ENCODE data around the gene ABLIM3.
A peak's percentile ranks its signal among the peaks of the same experiment; 100 is the strongest.

Gene ABLIM3

GRCh38 chr5:149141224-149141956 lies at the start of gene ABLIM3:
Gene ABLIM3, plus strand, starts transcription at chr5:149141493. Its CDS starts 603 bp downstream, at chr5:149142096.
- DNase-seq (ENCODE audit: low spot score): peak; percentile 62

- no peak for DNase-seq (ENCODE audit: low spot score)
Observed at GRCh38 chr5:149093625-149094024, 47.7 kb upstream of the ABLIM3 start.

- no peak for DNase-seq (ENCODE audit: low spot score)
Observed at GRCh38 chr5:149094996-149095395, 46.3 kb upstream of the ABLIM3 start.

- no peak for DNase-seq (ENCODE audit: low spot score)
Observed at GRCh38 chr5:149099920-149100319, 41.4 kb upstream of the ABLIM3 start.

GRCh38 chr5:149100331-149100730 lies 41.0 kb upstream of the ABLIM3 start:
- DNase-seq (ENCODE audit: low spot score): no peak

- DNase-seq (ENCODE audit: low spot score): no peak
Observed at GRCh38 chr5:149108651-149109280, 32.5 kb upstream of the ABLIM3 start.

- DNase-seq (ENCODE audit: low spot score): no peak
Observed at GRCh38 chr5:149110406-149110805, 30.9 kb upstream of the ABLIM3 start.

- DNase-seq (ENCODE audit: low spot score): no peak
Observed at GRCh38 chr5:149113669-149114068, 27.6 kb upstream of the ABLIM3 start.

GRCh38 chr5:149114403-149115312 lies 26.6 kb upstream of the ABLIM3 start:
- DNase-seq (ENCODE audit: low spot score): peak; percentile 63

GRCh38 chr5:149117970-149118369 lies 23.3 kb upstream of the ABLIM3 start:
- DNase-seq (ENCODE audit: low spot score): no peak

GRCh38 chr5:149118463-149118862 lies 22.8 kb upstream of the ABLIM3 start:
- DNase-seq (ENCODE audit: low spot score): no peak

- DNase-seq (ENCODE audit: low spot score): no peak
Observed at GRCh38 chr5:149121145-149121544, 20.1 kb upstream of the ABLIM3 start.

GRCh38 chr5:149123211-149123610 lies 18.1 kb upstream of the ABLIM3 start:
- DNase-seq (ENCODE audit: low spot score): no peak

GRCh38 chr5:149125386-149125891 lies 15.9 kb upstream of the ABLIM3 start:
- no peak for DNase-seq (ENCODE audit: low spot score)

- no peak for DNase-seq (ENCODE audit: low spot score)
Observed at GRCh38 chr5:149126906-149127305, 14.4 kb upstream of the ABLIM3 start.

GRCh38 chr5:149127394-149127955 lies 13.8 kb upstream of the ABLIM3 start:
- DNase-seq (ENCODE audit: low spot score): no peak

- DNase-seq (ENCODE audit: low spot score): peak; percentile 9
Observed at GRCh38 chr5:149128023-149128875, 13.0 kb upstream of the ABLIM3 start.

- DNase-seq (ENCODE audit: low spot score): no peak
Observed at GRCh38 chr5:149129181-149129580, 12.1 kb upstream of the ABLIM3 start.

- DNase-seq (ENCODE audit: low spot score): no peak
Observed at GRCh38 chr5:149130121-149130914, 11.0 kb upstream of the ABLIM3 start.

- no peak for DNase-seq (ENCODE audit: low spot score)
Observed at GRCh38 chr5:149132474-149132873, 8.8 kb upstream of the ABLIM3 start.
